22Rv1 (cell line): ENCODE measurements around the gene KCNIP1.

Experiments
- ZFX ChIP-seq: fragments of 450-650 bp; IDR thresholded peaks from 2 replicates; pipeline ENCODE4 v1.6.1; 2017; ENCODE audit warnings: antibody characterized with exemption, borderline replicate concordance
- TF ChIP-seq, protein P1 (sequence below): fragments of 450-650 bp; IDR thresholded peaks from 2 replicates; pipeline ENCODE4 v1.5.1; 2017; ENCODE audit warnings: mild to moderate bottlenecking

DNA sequence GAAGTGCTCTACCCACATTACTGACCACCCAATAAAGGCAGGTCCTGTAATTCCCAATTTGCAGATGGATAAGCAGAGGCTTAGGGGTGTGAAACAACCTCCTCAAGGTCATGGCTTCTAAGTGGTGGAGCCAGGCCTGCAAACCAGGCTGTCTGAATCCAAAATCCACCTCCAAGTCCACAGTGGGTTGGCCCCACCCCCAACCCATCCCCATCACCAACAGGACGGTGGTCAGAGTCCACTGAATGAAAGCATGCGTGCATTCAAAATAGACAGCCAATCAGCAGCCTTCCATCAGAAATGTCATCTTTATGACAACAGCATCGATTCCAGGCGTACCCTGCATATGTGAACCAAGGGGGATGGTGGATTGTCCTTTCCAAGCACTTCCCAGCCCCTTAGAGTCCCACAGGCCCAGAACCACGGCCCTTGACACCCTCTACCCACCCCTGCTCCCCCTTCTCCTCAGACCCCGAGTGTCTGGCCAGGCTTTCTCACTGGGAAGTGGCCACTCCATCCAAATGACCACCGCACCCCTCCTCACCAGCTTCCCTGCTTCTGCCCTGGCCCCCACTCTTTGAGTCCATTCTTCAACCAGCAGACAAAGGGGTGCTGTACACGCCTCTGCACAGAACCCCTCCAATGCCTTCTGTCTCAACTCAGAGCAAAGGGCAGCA lies 133.1 kb downstream of the KCNIP1 start:
- TF ChIP-seq, protein P1, sequence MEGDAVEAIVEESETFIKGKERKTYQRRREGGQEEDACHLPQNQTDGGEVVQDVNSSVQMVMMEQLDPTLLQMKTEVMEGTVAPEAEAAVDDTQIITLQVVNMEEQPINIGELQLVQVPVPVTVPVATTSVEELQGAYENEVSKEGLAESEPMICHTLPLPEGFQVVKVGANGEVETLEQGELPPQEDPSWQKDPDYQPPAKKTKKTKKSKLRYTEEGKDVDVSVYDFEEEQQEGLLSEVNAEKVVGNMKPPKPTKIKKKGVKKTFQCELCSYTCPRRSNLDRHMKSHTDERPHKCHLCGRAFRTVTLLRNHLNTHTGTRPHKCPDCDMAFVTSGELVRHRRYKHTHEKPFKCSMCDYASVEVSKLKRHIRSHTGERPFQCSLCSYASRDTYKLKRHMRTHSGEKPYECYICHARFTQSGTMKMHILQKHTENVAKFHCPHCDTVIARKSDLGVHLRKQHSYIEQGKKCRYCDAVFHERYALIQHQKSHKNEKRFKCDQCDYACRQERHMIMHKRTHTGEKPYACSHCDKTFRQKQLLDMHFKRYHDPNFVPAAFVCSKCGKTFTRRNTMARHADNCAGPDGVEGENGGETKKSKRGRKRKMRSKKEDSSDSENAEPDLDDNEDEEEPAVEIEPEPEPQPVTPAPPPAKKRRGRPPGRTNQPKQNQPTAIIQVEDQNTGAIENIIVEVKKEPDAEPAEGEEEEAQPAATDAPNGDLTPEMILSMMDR = no peak
- TF ChIP-seq ZFX = no peak
